GM21717 (cell line): ENCODE measurements around the gene CRYM.
"Not testable (repeated sequence)": the region's sequence is repeated elsewhere in the genome, so short reads cannot be mapped to it uniquely, and the experiment has no call there.

Experiments used
- ATAC-seq: cut with Tn5 transposase; IDR thresholded peaks from one replicate; pipeline ENCODE4 v1.9.1; 2021; ENCODE audit warnings: mild to moderate bottlenecking, moderate library complexity; ENCODE audit not compliant: unreplicated experiment

The CRYM gene

DNA sequence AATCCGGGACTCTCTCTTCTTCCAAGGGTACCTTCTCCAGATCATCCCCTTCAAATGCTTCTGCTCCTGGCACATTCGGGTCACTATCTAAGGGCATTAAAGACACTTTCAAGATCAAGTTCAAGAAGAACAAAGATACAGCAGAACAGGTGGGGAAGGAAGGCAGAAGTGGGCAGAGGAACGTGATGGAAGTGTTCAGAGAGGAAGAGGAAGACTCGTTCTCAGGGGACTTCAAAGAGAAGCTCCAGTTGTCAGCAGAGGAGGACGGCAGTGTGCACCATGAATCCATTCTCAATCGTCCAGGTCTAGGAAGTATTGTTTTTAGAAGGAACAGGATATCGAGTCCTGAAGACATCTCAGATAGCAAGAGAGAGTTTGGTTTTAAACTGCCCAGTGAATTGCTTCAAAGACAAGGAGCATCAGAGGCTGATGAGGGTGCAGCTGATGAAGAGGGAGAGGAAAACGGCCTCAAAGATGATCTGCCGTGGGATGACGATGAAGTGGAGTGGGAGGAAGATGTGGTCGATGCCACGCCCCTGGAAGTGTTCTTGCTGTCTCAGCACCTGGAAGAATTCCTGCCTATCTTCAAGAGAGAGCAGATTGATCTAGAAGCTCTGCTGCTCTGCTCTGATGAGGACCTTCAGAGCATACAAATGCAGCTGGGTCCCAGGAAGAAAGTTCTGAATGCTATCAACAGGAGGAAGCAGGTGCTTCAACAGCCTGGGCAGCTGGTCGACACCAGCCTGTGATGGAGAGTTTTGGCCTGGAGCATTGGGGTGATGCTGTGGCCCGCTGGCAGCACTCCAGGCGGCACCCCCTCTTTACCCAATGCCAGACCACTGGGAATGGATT lies 27.8 kb downstream of the CRYM start:
- no peak for ATAC-seq

DNA sequence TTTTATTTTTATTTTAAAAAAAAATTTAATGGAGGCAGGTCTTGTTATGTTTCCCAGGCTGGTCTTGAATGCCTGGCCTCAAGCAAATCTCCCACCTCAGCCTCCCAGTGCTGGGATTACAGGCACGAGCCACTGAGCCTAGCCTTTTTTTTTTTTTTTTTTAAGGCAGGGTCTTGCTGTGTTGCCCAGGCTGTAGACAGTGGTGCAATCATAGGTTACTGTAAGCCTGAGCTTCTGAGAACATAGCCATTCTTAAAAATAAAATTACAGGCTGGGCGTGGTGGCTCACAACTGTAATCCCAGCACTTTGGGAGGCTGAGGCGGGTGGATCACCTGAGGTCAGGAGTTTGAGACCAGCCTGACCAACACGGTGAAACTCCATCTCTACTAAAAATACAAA lies 29.9 kb downstream of the CRYM start:
- not testable (repeated sequence) for ATAC-seq

DNA sequence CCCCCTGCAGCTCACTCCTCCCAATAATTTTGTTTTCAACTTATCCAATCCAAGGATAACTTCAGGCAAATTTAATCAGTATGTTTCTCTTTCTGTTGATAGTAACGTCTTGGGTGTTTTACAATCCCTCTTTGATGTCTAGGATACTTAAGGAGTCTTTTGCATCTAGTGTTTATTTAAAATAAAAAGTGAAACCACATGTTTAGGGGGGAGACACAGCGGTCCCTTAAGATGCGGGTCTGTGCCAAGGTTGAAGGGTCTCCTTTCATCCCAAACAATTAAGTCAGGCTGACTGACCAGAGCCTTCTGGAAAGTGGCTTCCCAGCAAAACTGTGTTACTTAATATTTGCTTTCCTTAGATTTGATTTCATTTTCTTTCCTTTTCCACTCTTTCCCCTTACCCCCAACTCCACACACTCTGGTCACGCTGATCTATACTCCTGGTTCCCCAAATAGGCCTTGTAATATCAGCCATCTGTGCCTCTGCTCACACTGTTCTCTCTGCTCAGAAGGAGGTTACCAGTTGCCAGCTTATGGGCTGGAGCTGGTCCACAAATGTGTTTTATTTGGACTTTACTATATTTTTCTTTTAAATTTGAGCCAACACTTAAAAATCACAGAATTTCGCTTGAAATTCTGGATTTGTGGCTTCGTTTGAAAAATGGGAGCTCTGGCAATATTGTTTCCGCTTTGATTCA lies 33.4 kb downstream of the CRYM start:
- ATAC-seq: no peak

DNA sequence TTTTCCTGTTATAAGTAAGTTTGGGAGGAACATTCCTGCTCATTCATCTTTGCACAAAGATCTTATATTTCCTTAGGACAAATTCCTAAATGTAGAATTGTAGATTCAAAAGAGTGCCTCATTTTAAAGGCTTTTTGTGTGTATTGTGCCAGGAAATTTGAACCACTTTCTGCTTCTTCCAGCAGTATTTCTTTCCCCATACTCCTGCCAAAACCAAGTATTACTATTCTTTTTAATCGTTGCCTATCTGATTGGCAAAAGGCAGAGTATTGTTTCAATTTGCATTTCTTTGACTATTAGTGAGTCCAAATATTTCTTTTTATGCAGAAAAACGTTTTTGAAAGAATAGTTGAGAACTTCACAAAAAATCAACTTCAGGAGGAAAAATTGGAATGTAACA lies 35.3 kb downstream of the CRYM start:
- no peak for ATAC-seq

DNA sequence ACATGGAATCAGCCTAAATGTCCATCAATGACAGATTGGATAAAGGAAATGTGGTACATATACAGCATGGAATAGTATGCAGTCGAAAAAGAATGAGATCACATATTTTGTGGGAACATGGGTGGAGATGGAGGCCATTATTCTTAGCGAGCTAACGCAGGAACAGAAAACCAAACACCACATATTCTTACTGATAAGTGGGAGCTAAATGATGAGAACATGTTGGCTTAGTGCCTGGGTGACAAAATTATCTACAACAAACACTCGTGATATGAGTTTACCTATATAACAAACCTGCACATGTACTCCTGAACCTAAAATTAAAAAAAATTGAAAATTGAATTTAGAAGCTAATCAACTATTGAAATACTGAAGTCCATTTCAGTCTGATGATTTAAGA lies 38.4 kb downstream of the CRYM start:
- no peak for ATAC-seq

DNA sequence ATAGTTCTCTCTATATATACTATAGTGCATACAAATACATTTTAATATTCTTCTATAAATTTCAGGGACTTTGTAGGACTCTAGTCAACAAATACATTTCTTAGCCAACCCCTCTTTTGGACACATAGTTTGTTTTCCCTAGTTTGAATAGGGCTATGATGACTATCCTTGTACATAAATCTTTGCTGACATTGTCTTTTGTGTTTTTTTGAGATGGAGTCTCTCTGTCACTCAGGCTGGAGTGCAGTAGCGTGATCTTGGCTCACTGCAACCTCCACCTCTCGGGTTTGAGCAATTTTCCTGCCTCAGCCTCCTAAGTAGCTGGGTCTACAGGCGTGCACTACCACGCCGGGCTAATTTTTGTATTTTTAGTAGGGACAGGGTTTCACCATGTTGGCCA lies 41.3 kb downstream of the CRYM start:
- no peak for ATAC-seq

DNA sequence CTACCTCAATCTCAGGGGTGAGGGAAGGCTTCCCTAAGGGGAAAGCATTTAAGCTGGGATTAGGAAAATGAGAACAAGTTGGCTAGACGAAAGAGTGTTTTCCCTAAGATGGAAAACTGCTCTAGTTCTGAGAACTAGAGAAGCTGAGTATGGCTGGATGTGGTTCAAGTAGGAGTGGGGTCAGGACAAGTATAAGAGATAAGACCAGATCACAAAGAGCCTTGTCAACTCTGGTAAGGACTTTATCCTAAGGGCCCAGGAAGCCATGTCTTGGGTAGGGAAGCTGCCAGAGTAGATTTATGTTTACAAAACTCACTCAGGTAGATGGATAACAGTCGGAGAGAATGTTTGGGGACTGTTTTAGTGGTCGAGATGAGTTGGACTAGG lies 42.9 kb downstream of the CRYM start:
- ATAC-seq: no peak

DNA sequence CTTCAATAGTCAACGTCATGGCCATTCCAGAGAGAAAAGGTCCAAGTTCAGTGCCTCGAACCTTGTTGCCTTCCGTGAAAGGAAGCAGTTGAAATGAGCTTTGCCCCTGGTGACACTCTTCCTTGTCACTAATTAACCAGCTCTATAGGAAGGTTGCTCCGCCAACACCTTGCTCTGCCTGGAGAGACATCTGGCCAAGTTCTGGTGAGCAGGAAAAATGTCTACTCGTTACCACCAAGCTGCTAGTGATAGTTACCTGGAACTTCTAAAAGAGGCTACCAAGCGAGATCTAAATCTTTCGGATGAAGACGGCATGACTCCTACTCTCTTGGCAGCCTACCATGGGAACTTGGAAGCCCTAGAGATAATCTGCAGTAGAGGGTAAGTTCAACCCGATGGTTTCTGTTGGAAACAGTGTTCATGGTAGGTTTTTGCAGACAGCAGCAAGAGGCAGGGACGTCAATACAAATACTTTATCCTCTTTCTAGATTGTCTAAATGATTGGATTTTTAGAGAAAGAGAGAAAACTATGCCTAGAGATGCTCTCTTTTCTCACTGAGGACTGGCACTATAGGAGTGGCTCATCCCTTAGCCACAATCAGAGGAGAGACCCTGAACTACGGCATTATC lies 44.5 kb downstream of the CRYM start, which contains the start of gene ANKS4B:
ANKS4B (plus strand) TSS at position 179 of the 630 bp plus-strand sequence; CDS start at position 218, 39 bp downstream.
- no peak for ATAC-seq

DNA sequence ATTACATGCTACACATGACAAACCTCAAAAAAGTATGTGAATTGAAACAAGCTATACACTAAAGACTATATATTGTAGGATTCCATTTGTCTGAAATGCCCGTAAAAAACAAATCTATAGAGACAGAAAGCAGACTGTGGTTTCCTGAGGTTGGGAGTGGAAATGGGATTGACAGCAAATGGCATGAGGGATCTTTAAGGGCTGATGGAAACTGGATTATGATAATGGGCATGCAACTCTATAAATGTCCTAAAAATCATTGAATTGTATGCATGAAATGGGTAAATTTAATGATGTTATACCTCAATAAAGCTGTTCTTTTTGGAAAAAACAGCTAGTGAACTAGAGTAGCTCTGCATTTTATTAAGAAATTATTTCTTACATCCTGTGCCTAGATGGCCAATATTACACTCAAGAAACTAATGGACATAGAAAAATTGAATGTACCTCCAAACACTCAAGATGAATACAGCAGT lies 45.0 kb downstream of the CRYM start:
- no peak for ATAC-seq

DNA sequence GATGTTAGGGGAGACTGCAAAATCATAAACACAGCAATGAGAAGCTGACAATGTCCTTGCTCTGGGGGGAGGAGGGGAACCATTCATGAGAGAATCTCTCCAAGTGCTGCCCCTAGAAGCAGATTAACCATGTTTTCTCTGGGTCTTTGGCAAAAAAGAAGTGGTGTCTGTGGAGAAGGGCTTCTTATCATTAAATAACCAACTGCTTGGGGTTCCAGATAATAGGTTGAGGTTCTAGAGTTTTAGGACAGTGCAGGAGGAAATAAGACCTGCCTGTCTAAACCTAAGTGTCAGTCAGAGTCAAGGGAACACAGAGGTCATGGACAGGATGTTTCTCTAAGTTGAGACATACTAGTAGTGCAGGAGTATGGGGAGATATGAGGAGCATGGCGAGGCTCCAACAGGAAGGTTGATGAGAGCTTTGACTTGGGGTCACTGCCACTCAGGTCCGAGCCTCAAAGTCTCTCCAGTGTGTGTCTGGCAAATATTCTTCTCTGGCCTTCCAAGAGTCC lies 49.7 kb downstream of the CRYM start:
- ATAC-seq: no peak

DNA sequence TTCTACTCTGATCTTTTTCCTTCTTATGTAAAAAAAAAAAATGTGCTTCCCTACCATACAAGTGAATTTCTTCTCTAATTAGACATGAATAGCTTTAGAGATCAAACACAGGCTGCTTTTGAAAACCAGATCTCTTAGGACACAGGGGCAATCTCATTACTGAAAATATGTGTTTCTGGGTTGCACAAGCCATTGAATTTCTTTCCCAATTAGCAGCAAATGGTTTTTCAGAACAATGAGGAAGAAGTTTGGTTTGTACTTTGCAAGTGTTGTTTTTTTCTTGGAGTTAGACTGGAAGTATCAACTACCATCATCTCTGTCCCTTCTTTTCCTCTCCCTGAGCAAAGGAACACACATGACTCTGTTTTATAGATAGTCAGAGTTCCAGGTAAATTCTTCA lies 50.2 kb downstream of the CRYM start:
- no peak for ATAC-seq

DNA sequence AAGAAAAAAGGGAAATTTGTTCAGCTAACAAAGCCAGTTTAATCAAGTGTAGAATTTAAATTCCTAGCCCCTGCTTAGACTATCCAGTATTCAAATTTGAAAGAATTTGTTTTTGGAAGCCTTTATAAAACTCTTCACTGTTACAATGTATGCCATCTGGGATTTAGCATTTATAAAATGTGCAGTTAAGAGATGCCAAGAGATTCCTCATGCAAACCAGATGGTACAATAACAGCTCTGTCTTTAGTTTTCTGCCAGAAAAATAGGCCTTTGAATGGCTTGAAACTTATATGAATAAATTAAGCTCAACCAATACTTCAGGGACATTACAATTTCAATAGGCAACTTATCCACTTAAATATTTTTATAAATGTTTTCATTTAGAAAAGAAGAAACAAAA lies 51.3 kb downstream of the CRYM start:
- no peak for ATAC-seq

DNA sequence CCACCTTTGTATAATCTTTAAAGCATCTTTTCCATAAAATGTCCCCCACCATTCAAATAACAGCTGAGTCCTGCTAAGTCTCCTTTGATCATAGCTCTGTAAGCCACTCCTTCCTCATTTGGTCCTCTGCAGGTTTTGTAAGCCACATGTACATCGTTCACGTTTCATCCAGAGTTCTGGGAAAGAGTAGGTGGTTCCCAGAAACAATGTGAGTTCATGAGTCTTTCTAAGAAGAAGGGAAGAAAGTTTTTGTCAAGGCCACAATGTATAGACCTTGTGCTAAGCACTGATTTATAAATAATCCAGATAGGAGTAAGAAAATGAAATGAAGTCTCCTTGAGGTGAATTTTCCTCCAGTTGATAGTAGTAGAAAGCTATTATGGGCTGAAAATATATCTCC lies 53.3 kb downstream of the CRYM start:
- ATAC-seq: no peak

DNA sequence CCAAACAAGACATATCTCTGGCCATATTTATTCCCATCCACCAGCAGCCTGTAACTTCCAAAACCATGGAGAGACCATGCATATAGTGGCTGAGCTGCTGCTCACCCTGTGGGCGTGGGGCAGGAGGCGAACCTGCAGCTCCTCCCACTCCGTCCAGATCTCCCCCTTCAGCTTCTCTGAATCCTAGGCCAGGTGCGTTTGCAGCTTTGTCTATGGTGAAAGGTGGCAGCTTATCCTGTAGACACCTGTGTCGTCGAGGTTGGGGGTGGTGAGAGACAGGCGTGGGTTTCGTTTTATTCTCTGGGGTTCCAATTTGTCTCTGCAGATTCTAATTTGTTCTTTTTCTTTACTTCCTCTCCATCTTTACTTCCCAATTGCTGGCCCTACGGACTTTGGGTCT lies 54.3 kb downstream of the CRYM start:
- ATAC-seq: no peak

DNA sequence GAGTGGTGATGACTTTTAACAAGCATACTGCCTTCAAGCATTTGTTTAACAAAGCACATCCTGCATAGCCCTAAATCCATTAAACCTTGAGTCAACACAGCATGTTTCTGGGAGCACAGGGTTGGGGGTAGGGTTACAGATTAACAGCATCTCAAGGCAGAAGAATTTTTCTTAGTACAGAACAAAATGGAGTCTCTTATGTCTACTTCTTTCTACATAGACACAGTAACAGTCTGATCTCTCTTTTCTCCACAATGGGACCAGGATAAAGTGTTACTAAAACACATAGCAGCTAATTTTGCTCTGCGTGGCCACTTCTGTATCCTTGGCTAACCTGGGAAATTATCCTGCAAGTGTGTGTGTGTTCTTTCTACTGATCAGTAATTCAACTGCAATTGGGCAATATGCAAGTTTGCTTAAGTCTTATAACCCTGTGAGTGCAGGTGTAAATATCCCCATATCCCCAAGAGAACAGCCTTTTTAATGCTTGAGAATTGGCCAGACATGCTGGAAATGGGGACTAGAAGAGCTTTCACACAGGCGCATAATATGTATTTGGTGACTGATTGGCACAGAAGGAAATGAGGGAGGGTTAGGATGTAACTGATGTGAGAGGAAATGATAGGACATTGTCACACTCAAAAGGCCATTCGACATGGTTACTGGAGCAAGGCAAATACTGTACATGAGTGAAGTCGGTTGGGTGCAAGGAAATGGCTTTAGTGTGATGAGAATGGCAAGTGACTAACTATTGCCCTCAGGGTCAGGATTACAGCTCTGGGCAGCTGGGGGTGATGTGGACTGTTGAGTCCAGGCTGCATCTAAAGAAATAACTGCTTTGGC lies 55.4 kb downstream of the CRYM start:
- no peak for ATAC-seq

DNA sequence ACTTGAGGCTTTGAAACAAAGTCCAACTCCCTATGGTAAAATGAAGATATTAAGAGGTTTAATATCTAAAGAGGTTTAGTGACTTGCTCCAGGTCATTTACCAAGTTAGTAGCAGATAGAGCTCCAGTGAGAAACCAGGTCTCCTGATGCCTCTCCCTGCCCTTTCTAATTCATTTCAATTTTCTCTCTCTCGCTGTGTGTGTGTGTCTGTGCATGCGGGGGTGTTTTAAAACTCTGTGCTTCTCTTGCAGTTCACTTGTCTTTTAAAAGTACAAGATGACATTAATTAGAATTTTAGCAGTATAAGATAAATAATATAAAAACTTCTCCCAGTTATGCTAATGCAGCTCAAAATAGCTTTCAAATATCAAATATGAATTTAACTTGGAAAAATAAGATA lies 58.5 kb downstream of the CRYM start:
- no peak for ATAC-seq

DNA sequence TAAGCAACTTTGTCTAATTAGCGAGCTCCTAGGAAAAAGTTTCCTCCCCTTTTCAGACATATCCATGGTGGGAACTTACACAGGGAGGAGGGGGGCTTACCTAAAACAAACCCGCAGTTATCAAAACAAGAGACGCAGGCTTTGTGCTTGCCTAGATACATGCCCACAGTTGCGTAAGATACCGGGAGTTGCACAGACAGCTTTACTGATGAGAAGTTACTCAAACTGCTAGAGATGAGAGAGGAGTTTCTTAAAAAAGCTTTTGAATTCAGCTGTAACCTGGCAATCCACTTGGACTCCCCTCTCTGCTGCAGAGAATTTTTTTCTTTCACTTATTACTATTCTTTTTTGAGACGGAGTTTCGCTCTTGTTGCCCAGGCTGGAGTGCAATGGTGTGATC lies 59.9 kb downstream of the CRYM start:
- no peak for ATAC-seq

DNA sequence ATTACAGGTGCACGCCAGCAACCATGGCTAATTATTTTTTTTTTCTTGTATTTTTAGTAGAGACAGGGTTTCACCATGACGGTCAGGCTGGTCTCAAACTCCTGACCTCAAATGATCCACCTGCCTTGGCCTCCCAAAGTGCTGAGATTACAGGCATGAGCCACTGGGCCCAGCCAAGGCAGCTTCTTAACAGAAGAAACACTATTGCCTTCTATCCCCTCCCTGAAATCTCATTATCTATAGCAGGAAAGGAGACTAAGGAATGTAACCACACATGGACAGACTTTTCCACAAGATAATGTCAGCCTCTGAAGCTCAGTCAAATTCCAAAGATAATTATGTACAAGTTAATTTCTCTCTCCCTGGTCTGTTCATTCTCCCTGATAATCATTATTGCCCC lies 61.0 kb downstream of the CRYM start:
- ATAC-seq: no peak

DNA sequence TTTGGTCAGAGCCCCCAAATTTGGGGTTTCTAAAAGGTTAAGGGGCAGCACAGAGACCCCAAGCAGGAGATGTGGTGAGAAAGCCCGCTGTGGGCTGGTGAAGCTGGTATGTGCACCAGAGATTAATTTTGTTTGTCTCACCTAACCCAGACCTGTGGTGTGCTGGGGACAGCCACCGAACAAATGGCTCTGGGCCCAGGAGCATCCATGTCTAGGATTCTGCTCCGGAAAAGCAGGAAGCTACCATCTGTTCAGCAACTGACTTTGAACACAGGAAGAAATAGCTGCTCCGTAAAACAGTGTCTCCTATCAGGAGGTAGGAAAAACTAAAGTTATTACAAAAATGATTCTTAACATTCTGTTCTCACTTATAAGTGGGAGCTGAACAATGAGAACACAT lies 64.0 kb downstream of the CRYM start:
- no peak for ATAC-seq

DNA sequence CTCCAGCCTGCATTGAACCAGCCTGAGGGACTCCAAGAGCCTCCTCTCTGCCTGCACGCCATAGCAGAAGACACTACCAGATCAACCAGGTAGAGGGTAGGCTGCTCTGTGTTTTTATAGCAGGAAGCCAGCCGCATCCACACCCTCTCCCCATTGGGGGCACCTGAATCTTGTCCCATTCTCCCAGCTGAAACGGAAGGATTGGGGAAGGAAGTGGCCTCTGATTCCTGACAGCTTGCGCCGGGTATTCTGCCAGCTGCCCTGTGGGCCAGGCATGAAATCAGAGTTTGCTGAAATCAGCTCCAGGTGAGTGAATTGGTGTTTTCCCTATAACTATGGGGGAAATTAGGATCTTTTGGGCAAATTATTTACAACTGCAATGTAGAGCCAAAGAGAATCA lies 66.6 kb downstream of the CRYM start, which contains the start of gene ZP2:
ZP2 (minus strand) TSS at position 89 of the 400 bp plus-strand sequence; CDS start at position 62, 27 bp downstream.
- ATAC-seq: no peak
